Astrocyte (in vitro differentiated cells and primary cell): Measurements from ENCODE around the gene KISS1R. TPM values are rescaled to one million over a fixed set of nuclear protein-coding genes. Genes with fewer than 3 reads are reported as not detected.

Source experiments
- DNase-seq: peaks from one replicate; pipeline ENCODE4 v3.0.0-alpha.2; 2010; ENCODE audit warnings: low read depth
- FAIRE-seq: peaks from 2 replicates; lab custom pipeline; 2011; peaks lifted over from hg19 to GRCh38; lab: Jason Lieb, UNC
- H2AFZ ChIP-seq: 2 replicates; pipeline ENCODE4 v1.6.0; 2012; ENCODE audit warnings: low read depth, low read length, inconsistent platforms
- H3K27ac ChIP-seq: 2 replicates; pipeline ENCODE4 v1.5.1; 2011; ENCODE audit warnings: low read depth, low read length, inconsistent platforms
- H3K27me3 ChIP-seq: 2 replicates; pipeline ENCODE4 v1.6.0; 2011; ENCODE audit warnings: low read length, inconsistent platforms; ENCODE audit not compliant: insufficient read depth
- H3K36me3 ChIP-seq: 2 replicates; pipeline ENCODE4 v1.5.1; 2011; ENCODE audit warnings: low read length, inconsistent platforms; ENCODE audit not compliant: insufficient read depth
- H3K4me1 ChIP-seq: 2 replicates; pipeline ENCODE4 v1.5.1; 2011; ENCODE audit warnings: low read length, inconsistent platforms; ENCODE audit not compliant: insufficient read depth
- H3K4me2 ChIP-seq: 2 replicates; pipeline ENCODE4 v1.6.0; 2012; ENCODE audit warnings: low read length, inconsistent platforms
- H3K4me3 ChIP-seq: 2 replicates; pipeline ENCODE4 v1.5.1; 2011; ENCODE audit warnings: low read depth, mild to moderate bottlenecking, low read length, inconsistent platforms; ENCODE audit not compliant: insufficient read depth
- H3K79me2 ChIP-seq: 2 replicates; pipeline ENCODE4 v1.6.0; 2012; ENCODE audit warnings: mild to moderate bottlenecking, low read length, inconsistent platforms; ENCODE audit not compliant: insufficient read depth
- H3K9ac ChIP-seq: 2 replicates; pipeline ENCODE4 v1.6.0; 2012; ENCODE audit warnings: mild to moderate bottlenecking, low read length, inconsistent platforms
- H3K9me3 ChIP-seq: 2 replicates; pipeline ENCODE4 v1.5.1; 2012; ENCODE audit warnings: low read depth, mild to moderate bottlenecking, low read length, inconsistent platforms; ENCODE audit not compliant: insufficient read depth
- H4K20me1 ChIP-seq: 2 replicates; pipeline ENCODE4 v1.6.0; 2012; ENCODE audit warnings: low read length, inconsistent platforms; ENCODE audit not compliant: insufficient read depth
- H3K27ac Mint-ChIP-seq: one replicate; pipeline ENCODE4 v1.8.0; 2021; ENCODE audit warnings: mild to moderate bottlenecking, mixed read lengths; ENCODE audit not compliant: unreplicated experiment
- H3K27me3 Mint-ChIP-seq: one replicate; pipeline ENCODE4 v1.8.0; 2021; ENCODE audit warnings: low read depth, mixed read lengths; ENCODE audit not compliant: unreplicated experiment
- H3K36me3 Mint-ChIP-seq: one replicate; pipeline ENCODE4 v1.8.0; 2021; ENCODE audit warnings: low read depth, mixed read lengths; ENCODE audit not compliant: unreplicated experiment
- H3K4me1 Mint-ChIP-seq: one replicate; pipeline ENCODE4 v1.8.0; 2021; ENCODE audit warnings: low read depth, mixed read lengths; ENCODE audit not compliant: unreplicated experiment
- H3K4me3 Mint-ChIP-seq: one replicate; pipeline ENCODE4 v1.8.0; 2021; ENCODE audit warnings: mild to moderate bottlenecking, moderate library complexity, mixed read lengths; ENCODE audit not compliant: unreplicated experiment
- H3K9me3 Mint-ChIP-seq: one replicate; pipeline ENCODE4 v1.8.0; 2021; ENCODE audit warnings: mild to moderate bottlenecking, mixed read lengths; ENCODE audit not compliant: unreplicated experiment
- EZH2 ChIP-seq: IDR thresholded peaks from 2 replicates; pipeline ENCODE4 v1.6.1; 2012; ENCODE audit warnings: mild to moderate bottlenecking, low read length, inconsistent platforms; ENCODE audit not compliant: insufficient read depth
- total RNA-seq: library from RNA; stranded (reverse); gene quantifications from 2 replicates; pipeline ENCODE4 v1.2.1, GENCODE V29; 2021
- TF ChIP-seq, protein P1 (sequence below): IDR thresholded peaks from 2 replicates; pipeline ENCODE4 v1.5.1; 2011; ENCODE audit warnings: low read depth, mild to moderate bottlenecking, inconsistent platforms, low read length, moderate library complexity; ENCODE audit not compliant: insufficient read depth

Gene KISS1R
- total RNA-seq, 1 donor from 2014 or later, result not detected

GRCh38 chr19:933553-933882, 16.4 kb downstream of the KISS1R start:
- peak overlapping the region; percentile 83 for H3K27ac Mint-ChIP-seq
- Histone ChIP-seq H3K4me2 (peak overlapping the region; percentile 71), H4K20me1 (peaks cover 22% of the 10 kb centered on the region), H3K9me3 (no peaks in the 10 kb centered on the region), H3K4me3 (no peak overlapping the region), H3K27me3 (no peaks in the 10 kb centered on the region), H3K27ac (peak overlapping the region; percentile 55), H3K4me1 (peaks cover 34% of the 10 kb centered on the region), H2AFZ (no peak overlapping the region), H3K79me2 (peaks cover 48% of the 10 kb centered on the region), H3K36me3 (peaks cover 2% of the 10 kb centered on the region), H3K9ac (no peak overlapping the region)
- DNase-seq, result no peak
- FAIRE-seq, result no peak
- H3K9me3 Mint-ChIP-seq, result no peaks in the 10 kb centered on the region
- H3K4me3 Mint-ChIP-seq, result no peak overlapping the region
- no peaks in the 10 kb centered on the region for H3K27me3 Mint-ChIP-seq
- H3K36me3 Mint-ChIP-seq, result peaks cover 12% of the 10 kb centered on the region
- peaks cover 9% of the 10 kb centered on the region for H3K4me1 Mint-ChIP-seq
- TF ChIP-seq, protein P1, sequence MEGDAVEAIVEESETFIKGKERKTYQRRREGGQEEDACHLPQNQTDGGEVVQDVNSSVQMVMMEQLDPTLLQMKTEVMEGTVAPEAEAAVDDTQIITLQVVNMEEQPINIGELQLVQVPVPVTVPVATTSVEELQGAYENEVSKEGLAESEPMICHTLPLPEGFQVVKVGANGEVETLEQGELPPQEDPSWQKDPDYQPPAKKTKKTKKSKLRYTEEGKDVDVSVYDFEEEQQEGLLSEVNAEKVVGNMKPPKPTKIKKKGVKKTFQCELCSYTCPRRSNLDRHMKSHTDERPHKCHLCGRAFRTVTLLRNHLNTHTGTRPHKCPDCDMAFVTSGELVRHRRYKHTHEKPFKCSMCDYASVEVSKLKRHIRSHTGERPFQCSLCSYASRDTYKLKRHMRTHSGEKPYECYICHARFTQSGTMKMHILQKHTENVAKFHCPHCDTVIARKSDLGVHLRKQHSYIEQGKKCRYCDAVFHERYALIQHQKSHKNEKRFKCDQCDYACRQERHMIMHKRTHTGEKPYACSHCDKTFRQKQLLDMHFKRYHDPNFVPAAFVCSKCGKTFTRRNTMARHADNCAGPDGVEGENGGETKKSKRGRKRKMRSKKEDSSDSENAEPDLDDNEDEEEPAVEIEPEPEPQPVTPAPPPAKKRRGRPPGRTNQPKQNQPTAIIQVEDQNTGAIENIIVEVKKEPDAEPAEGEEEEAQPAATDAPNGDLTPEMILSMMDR, result no peak
- no peak for TF ChIP-seq EZH2

GRCh38 chr19:934197-934840, 17.2 kb downstream of the KISS1R start:
- Histone ChIP-seq H3K4me2 (peak overlapping the region; percentile 30), H3K9ac (no peak overlapping the region), H2AFZ (no peak overlapping the region), H3K27ac (no peak overlapping the region), H3K4me3 (no peak overlapping the region), H3K9me3 (no peaks in the 10 kb centered on the region), H3K4me1 (peaks cover 34% of the 10 kb centered on the region), H4K20me1 (peaks cover 22% of the 10 kb centered on the region), H3K27me3 (no peaks in the 10 kb centered on the region), H3K36me3 (peaks cover 2% of the 10 kb centered on the region), H3K79me2 (peaks cover 52% of the 10 kb centered on the region)
- Mint-ChIP-seq H3K9me3 (no peaks in the 10 kb centered on the region), H3K36me3 (peaks cover 12% of the 10 kb centered on the region), H3K27me3 (no peaks in the 10 kb centered on the region), H3K4me1 (peaks cover 8% of the 10 kb centered on the region), H3K4me3 (no peak overlapping the region), H3K27ac (no peak overlapping the region)
- FAIRE-seq (no peak), DNase-seq (no peak)
- TF ChIP-seq, protein P1, result no peak
- no peak for TF ChIP-seq EZH2

DNA sequence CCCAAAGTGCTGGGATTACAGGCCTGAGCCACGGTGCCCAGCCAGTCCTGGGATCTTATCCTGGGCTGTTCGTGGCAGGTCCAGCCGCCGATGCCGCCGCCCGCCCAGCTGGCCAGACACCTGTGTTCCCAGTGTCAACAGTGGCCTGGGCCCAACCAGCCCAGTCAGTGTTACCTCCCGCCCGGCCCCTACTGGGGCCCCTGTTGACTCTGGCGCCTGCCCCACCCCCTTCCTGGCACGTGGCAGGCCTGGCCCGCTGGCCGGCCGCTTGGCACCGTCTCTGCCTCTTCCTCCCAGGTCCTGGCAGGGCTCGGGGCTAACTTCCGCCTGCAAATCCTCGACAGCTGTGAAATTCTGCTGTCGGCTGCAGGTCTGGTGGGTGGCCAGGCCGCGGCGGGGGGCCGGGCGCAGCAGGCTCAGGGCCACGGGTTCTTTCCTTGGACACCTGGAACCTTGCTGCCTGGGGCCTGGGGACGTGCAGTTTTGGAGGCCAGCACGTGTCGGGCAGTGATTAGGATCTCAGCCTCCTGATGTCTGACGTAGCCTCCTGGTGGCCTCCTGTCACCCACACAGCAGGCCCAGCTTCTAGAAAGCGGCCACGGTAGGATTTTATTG, 17.8 kb downstream of the KISS1R start:
- Mint-ChIP-seq H3K9me3 (no peaks in the 10 kb centered on the region), H3K36me3 (peaks cover 11% of the 10 kb centered on the region), H3K27ac (no peak overlapping the region), H3K4me3 (peak overlapping the region; percentile 20), H3K27me3 (no peaks in the 10 kb centered on the region), H3K4me1 (peaks cover 9% of the 10 kb centered on the region)
- no peak overlapping the region for H3K9ac ChIP-seq
- FAIRE-seq (no peak), DNase-seq (peak; percentile 57)
- H3K79me2 ChIP-seq, result peaks cover 59% of the 10 kb centered on the region
- H3K27ac ChIP-seq, result no peak overlapping the region
- peaks cover 2% of the 10 kb centered on the region for H3K36me3 ChIP-seq
- peak overlapping the region; percentile 30 for H3K4me2 ChIP-seq
- H4K20me1 ChIP-seq, result peaks cover 25% of the 10 kb centered on the region
- no peak overlapping the region for H3K4me3 ChIP-seq
- H3K4me1 ChIP-seq, result peaks cover 36% of the 10 kb centered on the region
- H3K9me3 ChIP-seq, result no peaks in the 10 kb centered on the region
- TF ChIP-seq, protein P1, result no peak
- no peak for TF ChIP-seq EZH2
- H2AFZ ChIP-seq, result no peak overlapping the region
- no peaks in the 10 kb centered on the region for H3K27me3 ChIP-seq
